Fibroblast of pulmonary artery (primary cell): ENCODE data around the gene U2AF1.
"Not testable (repeated sequence)": the region's sequence is repeated elsewhere in the genome, so short reads cannot be mapped to it uniquely, and the experiment has no call there.

Experiments
- DNase-seq: peaks from one replicate; pipeline ENCODE4 v3.0.0-alpha.2; 2010; ENCODE audit warnings: low read depth
- H3K4me3 ChIP-seq: replicated peaks from 2 replicates; pipeline ENCODE4 v1.5.1; 2011; ENCODE audit warnings: low read depth, mild to moderate bottlenecking, control low read depth, low read length, moderate library complexity

Gene U2AF1

GRCh38 chr21:43089463-43089862 is 17.9 kb downstream of the U2AF1 start:
- H3K4me3 ChIP-seq, DNase-seq: not testable (repeated sequence)

GRCh38 chr21:43082587-43083300 is 24.6 kb downstream of the U2AF1 start:
- not testable (repeated sequence) for DNase-seq, H3K4me3 ChIP-seq

GRCh38 chr21:43076643-43077042 is 30.7 kb downstream of the U2AF1 start:
- DNase-seq, H3K4me3 ChIP-seq: not testable (repeated sequence)

- not testable (repeated sequence) for H3K4me3 ChIP-seq, DNase-seq
These were observed 31.2 kb downstream of the U2AF1 start for GRCh38 chr21:43076023-43076637.

- not testable (repeated sequence) for DNase-seq
These were observed 32.0 kb downstream of the U2AF1 start, which contains the start of gene CBS for GRCh38 chr21:43075170-43076022. CBS (minus strand) TSS chr21:43075835; CDS start chr21:43072193, 3,642 bp downstream.

GRCh38 chr21:43074401-43075169 is 32.8 kb downstream of the U2AF1 start:
- not testable (repeated sequence) for H3K4me3 ChIP-seq, DNase-seq

More at GRCh38 chr21:43075170-43076022, 32.0 kb downstream of the U2AF1 start, which contains the start of gene CBS:
- H3K4me3 ChIP-seq, result not testable (repeated sequence)

- not testable (repeated sequence) for DNase-seq, H3K4me3 ChIP-seq
These were observed 34.6 kb downstream of the U2AF1 start for GRCh38 chr21:43072742-43073141.

GRCh38 chr21:43069682-43070081 is 37.7 kb downstream of the U2AF1 start:
- not testable (repeated sequence) for H3K4me3 ChIP-seq, DNase-seq

- not testable (repeated sequence) for DNase-seq, H3K4me3 ChIP-seq
These were observed 39.3 kb downstream of the U2AF1 start for GRCh38 chr21:43068065-43068464.

GRCh38 chr21:43066690-43067089 is 40.7 kb downstream of the U2AF1 start:
- not testable (repeated sequence) for DNase-seq, H3K4me3 ChIP-seq

- not testable (repeated sequence) for DNase-seq, H3K4me3 ChIP-seq
These were observed 41.4 kb downstream of the U2AF1 start for GRCh38 chr21:43065991-43066390.

GRCh38 chr21:43064265-43064917 is 43.0 kb downstream of the U2AF1 start:
- not testable (repeated sequence) for DNase-seq, H3K4me3 ChIP-seq

- not testable (repeated sequence) for DNase-seq
These were observed 44.3 kb downstream of the U2AF1 start for GRCh38 chr21:43062955-43063664.

GRCh38 chr21:43053112-43053511 is 54.3 kb downstream of the U2AF1 start:
- not testable (repeated sequence) for H3K4me3 ChIP-seq, DNase-seq

More at GRCh38 chr21:43062955-43063664, 44.3 kb downstream of the U2AF1 start:
- H3K4me3 ChIP-seq, result not testable (repeated sequence)

GRCh38 chr21:43045876-43046821 is 61.2 kb downstream of the U2AF1 start:
- not testable (repeated sequence) for H3K4me3 ChIP-seq, DNase-seq

GRCh38 chr21:43045165-43045875 is 62.0 kb downstream of the U2AF1 start:
- DNase-seq, H3K4me3 ChIP-seq: not testable (repeated sequence)
